ENCODE results near the gene CELF1.

CELF1 gene

GRCh38 chr11:47478651-47479329 lies 74.1 kb downstream of the CELF1 start:
- DNase-seq (ENCODE audit: low read depth), result no peak
- no peak for TF ChIP-seq CTCF (IDR thresholded peaks at IDR 0.05; ENCODE audit: insufficient read depth, low read depth, low read length, missing control alignments)
- H3K4me3 ChIP-seq (ENCODE audit: low read depth, low read length), result no peak overlapping the region

- no peak for TF ChIP-seq CTCF (IDR thresholded peaks at IDR 0.05; ENCODE audit: insufficient read depth, low read depth, low read length, missing control alignments)
- DNase-seq (ENCODE audit: low read depth), result no peak
- H3K4me3 ChIP-seq (ENCODE audit: low read depth, low read length), result no peak overlapping the region
Measured at GRCh38 chr11:47477753-47478152, 75.2 kb downstream of the CELF1 start.

- H3K4me3 ChIP-seq (ENCODE audit: low read depth, low read length), result no peak overlapping the region
- DNase-seq (ENCODE audit: low read depth), result no peak
- no peak for TF ChIP-seq CTCF (IDR thresholded peaks at IDR 0.05; ENCODE audit: insufficient read depth, low read depth, low read length, missing control alignments)
Measured at GRCh38 chr11:47477323-47477722, 75.6 kb downstream of the CELF1 start.

- no peak for DNase-seq (ENCODE audit: low read depth)
- TF ChIP-seq CTCF (IDR thresholded peaks at IDR 0.05; ENCODE audit: insufficient read depth, low read depth, low read length, missing control alignments), result no peak
- no peak overlapping the region for H3K4me3 ChIP-seq (ENCODE audit: low read depth, low read length)
Measured at GRCh38 chr11:47470671-47471070, 82.3 kb downstream of the CELF1 start.

GRCh38 chr11:47469361-47470179 lies 83.4 kb downstream of the CELF1 start:
- TF ChIP-seq CTCF (IDR thresholded peaks at IDR 0.05; ENCODE audit: insufficient read depth, low read depth, low read length, missing control alignments), result no peak
- no peak overlapping the region for H3K4me3 ChIP-seq (ENCODE audit: low read depth, low read length)
- DNase-seq (ENCODE audit: low read depth), result no peak

GRCh38 chr11:47468598-47469214 lies 84.2 kb downstream of the CELF1 start:
- H3K4me3 ChIP-seq (ENCODE audit: low read depth, low read length), result no peak overlapping the region
- DNase-seq (ENCODE audit: low read depth), result no peak
- no peak for TF ChIP-seq CTCF (IDR thresholded peaks at IDR 0.05; ENCODE audit: insufficient read depth, low read depth, low read length, missing control alignments)

Data from GM12865 (cell line).